ENCODE measurements around the gene SEMA4A.

SEMA4A gene

GRCh38 chr1:156136970-156137483 is 16.4 kb upstream of the SEMA4A start:
- DNase-seq: no peak

- no peak for DNase-seq
Measured at GRCh38 chr1:156138458-156138867, 14.9 kb upstream of the SEMA4A start.

- DNase-seq: no peak
Measured at GRCh38 chr1:156140879-156141707, 12.3 kb upstream of the SEMA4A start.

GRCh38 chr1:156143765-156144489 is 9.5 kb upstream of the SEMA4A start:
- DNase-seq: no peak

GRCh38 chr1:156144742-156145141 is 8.6 kb upstream of the SEMA4A start:
- no peak for DNase-seq

GRCh38 chr1:156145650-156146019 is 7.8 kb upstream of the SEMA4A start:
- no peak for DNase-seq

GRCh38 chr1:156146020-156146768 is 7.2 kb upstream of the SEMA4A start:
- DNase-seq: peak; percentile 68 to 88

GRCh38 chr1:156146769-156147405 is 6.5 kb upstream of the SEMA4A start:
- no peak for DNase-seq

GRCh38 chr1:156148216-156148615 is 5.2 kb upstream of the SEMA4A start:
- DNase-seq: peak; percentile 78 to 82

- no peak for DNase-seq
Measured at GRCh38 chr1:156149374-156150332, 3.7 kb upstream of the SEMA4A start.

- DNase-seq: peak; percentile 44 to 74
Measured at GRCh38 chr1:156150333-156151011, 2.9 kb upstream of the SEMA4A start.

- peak; percentile 82 to 88 for DNase-seq
Measured at GRCh38 chr1:156151093-156151688, 2.2 kb upstream of the SEMA4A start.

- DNase-seq: no peak
Measured at GRCh38 chr1:156152628-156153027, 757 bp upstream of the SEMA4A start.

GRCh38 chr1:156154317-156154749 is 948 bp downstream of the SEMA4A start:
- DNase-seq: peak; percentile 87

GRCh38 chr1:156155756-156156510 is 2.5 kb downstream of the SEMA4A start:
- peak; percentile 7 to 43 for DNase-seq

GRCh38 chr1:156157506-156157905 is 4.1 kb downstream of the SEMA4A start:
- DNase-seq: no peak

- DNase-seq: no peak
Measured at GRCh38 chr1:156157966-156158365, 4.6 kb downstream of the SEMA4A start.

GRCh38 chr1:156160000-156160742 is 6.8 kb downstream of the SEMA4A start:
- DNase-seq: no peak

GRCh38 chr1:156160743-156161171 is 7.4 kb downstream of the SEMA4A start:
- DNase-seq: peak; percentile 13 to 44
